VCaP (cell line): ENCODE data around the gene COQ10B.

Experiments
- H3K27ac ChIP-seq: fragments of 450-650 bp; 2 replicates; pipeline ENCODE4 v1.5.1; 2017
- TF ChIP-seq, protein P1 (sequence below): fragments of 450-650 bp; conservative IDR thresholded peaks from 2 replicates; pipeline ENCODE4 v1.5.1; 2017; ENCODE audit warnings: mild to moderate bottlenecking, moderate library complexity

The COQ10B gene

DNA sequence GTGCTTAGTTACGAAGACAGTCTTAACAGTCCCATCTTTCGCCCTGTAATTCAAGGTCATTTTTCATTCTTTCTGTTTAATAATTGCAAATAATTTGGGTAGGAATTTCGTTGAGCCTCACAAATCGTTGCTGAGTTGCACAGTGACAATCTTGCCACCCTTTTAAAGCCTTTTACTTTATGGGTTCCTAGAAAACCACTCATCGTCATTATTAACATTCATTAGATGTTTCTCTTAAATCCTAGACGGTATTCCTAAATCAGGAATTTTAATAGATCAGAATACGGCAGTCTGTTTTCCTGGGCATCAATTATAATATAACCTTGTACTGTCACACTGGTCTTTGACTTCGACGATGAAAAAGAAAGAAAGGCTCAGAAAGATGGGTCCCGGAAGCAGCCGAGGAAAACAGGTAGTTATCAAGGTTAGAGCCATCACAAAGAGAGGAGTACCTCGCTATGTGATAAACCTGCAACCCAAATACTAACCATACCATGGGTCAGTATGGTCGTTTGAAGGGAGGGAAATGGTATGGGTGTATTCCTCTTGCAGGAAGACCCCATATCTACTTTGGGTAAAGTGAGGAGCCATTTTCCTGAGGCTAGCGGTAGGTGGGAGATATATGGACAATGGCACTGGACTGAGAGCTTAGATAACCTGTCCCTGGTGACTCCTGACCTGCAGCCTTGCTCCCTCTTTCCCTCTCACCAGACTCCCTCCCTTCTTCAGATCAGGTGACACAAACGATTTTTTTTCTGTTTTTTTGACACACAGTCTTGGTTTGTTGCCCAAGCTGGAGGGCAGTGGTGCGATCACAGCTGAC, 17.5 kb upstream of the COQ10B start:
- peak overlapping the region; percentile 93 for H3K27ac ChIP-seq
- TF ChIP-seq, protein P1, sequence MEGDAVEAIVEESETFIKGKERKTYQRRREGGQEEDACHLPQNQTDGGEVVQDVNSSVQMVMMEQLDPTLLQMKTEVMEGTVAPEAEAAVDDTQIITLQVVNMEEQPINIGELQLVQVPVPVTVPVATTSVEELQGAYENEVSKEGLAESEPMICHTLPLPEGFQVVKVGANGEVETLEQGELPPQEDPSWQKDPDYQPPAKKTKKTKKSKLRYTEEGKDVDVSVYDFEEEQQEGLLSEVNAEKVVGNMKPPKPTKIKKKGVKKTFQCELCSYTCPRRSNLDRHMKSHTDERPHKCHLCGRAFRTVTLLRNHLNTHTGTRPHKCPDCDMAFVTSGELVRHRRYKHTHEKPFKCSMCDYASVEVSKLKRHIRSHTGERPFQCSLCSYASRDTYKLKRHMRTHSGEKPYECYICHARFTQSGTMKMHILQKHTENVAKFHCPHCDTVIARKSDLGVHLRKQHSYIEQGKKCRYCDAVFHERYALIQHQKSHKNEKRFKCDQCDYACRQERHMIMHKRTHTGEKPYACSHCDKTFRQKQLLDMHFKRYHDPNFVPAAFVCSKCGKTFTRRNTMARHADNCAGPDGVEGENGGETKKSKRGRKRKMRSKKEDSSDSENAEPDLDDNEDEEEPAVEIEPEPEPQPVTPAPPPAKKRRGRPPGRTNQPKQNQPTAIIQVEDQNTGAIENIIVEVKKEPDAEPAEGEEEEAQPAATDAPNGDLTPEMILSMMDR: no peak

DNA sequence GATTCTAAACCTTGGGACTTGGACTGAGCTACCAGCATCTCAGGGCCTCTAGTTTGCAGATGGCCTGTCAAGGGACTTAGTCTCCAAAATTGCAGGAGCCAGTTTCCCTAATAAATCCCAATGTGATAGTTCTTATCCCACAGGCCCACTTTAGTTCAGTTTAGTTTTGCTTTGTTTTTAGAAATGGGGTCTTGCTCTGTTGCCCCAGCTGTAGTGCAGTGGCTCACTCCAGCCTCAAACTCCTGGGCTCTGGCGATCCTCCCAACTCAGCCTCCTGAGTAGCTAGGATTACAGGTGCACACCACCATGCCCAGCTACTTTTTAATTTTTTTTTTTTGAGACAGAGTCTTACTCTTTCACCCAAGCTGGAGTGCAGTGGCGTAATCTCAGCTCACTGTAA, 16.0 kb upstream of the COQ10B start:
- TF ChIP-seq, protein P1: no peak
- H3K27ac ChIP-seq: no peak overlapping the region

- TF ChIP-seq, protein P1: no peak
Measured at GRCh38 chr2:197442857-197443256, 10.5 kb upstream of the COQ10B start.

GRCh38 chr2:197445746-197446145, 7.6 kb upstream of the COQ10B start:
- TF ChIP-seq, protein P1: no peak
- no peak overlapping the region for H3K27ac ChIP-seq

More at GRCh38 chr2:197442857-197443256, 10.5 kb upstream of the COQ10B start:
- no peak overlapping the region for H3K27ac ChIP-seq

GRCh38 chr2:197446844-197447243, 6.5 kb upstream of the COQ10B start:
- no peak overlapping the region for H3K27ac ChIP-seq
- TF ChIP-seq, protein P1: no peak

- TF ChIP-seq, protein P1: no peak
- H3K27ac ChIP-seq: peak overlapping the region; percentile 48; the same call in 1 of the 2 replicates
Measured at GRCh38 chr2:197450465-197450864, 2.9 kb upstream of the COQ10B start.

- peak overlapping the region; percentile 48; the same call in 1 of the 2 replicates for H3K27ac ChIP-seq
Measured at GRCh38 chr2:197450935-197451358, 2.4 kb upstream of the COQ10B start.

DNA sequence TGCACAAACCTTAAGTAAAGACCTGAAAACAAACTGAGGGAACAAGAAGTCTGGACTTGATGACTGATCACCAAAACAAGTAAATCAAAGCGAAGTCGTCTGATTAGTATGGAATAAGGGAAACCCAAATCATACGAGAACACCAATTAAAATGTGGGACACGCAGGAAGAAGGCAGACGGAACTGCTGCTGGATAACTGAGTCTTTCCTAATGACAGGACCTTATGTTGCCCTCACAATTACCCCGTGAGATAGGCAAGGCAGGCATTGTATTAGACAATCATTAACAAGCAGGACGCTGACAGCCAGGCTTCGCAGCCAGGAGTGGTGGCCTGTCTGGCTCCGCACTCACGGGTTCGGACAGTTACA, 614 bp upstream of the COQ10B start:
- peak overlapping the region; percentile 88 for H3K27ac ChIP-seq
- TF ChIP-seq, protein P1: no peak
